HepG2 (cell line): ENCODE measurements around the gene MC1R. TPM values are rescaled to one million over a fixed set of nuclear protein-coding genes. Genes with fewer than 3 reads are reported as not detected.

Experiments used
- ATAC-seq: fragments of 200-7000 bp; cut with Tn5 transposase; 3 replicates; pipeline ENCODE4 v1.9.1; 2020; ENCODE audit warnings: mild to moderate bottlenecking, moderate library complexity
- BruUV-seq: library from RNA; stranded (reverse); fragments of 400-500 nt; replicated peaks from 2 replicates; lab custom pipeline; 2021; lab: Mats Ljungman, UMichigan
- CTCF ChIA-PET: fragments of 300-600 bp; formaldehyde crosslinking; extraction: SDS; loops from one replicate; lab custom pipeline; 2021; ENCODE audit warnings: low total read pairs, inconsistent platforms, low intra/inter-chr PET ratio; lab: Yijun Ruan, JAX
- POLR2A ChIA-PET: fragments of 350-600 bp; sonication (Branson Sonifier 250); formaldehyde crosslinking; loops from one replicate; lab custom pipeline; 2020; ENCODE audit warnings: antibody characterized with exemption, inconsistent platforms; lab: Yijun Ruan, JAX
- DNase-seq: peaks from one replicate; pipeline ENCODE4 v3.0.0-alpha.2; 2015; ENCODE audit warnings: low spot score
- FAIRE-seq: peaks from 3 replicates; lab custom pipeline; 2011; peaks lifted over from hg19 to GRCh38; lab: Jason Lieb, UNC
- H2AFZ ChIP-seq: one replicate; pipeline ENCODE4 v1.6.1; 2011; ENCODE audit warnings: low read length, inconsistent platforms
- H3K27ac ChIP-seq: fragments of 300-600 bp; 3 replicates; pipeline ENCODE4 v1.8.0; 2011; ENCODE audit warnings: mixed run types, mild to moderate bottlenecking, mixed read lengths, low read length, inconsistent platforms; ENCODE audit not compliant: insufficient read depth; ENCODE audit errors: extremely low read length
- H3K27me3 ChIP-seq, 2 experiments: fragments of 200-600 bp in 1 of 2; 2 replicates in 1 of 2; 3 replicates in 1 of 2; pipeline versions ENCODE4 v1.6.0 to v1.8.0; 2011; ENCODE audit warnings: low read length in 2 of 2, mild to moderate bottlenecking in 2 of 2, moderate library complexity in 2 of 2, inconsistent platforms in 1 of 2; ENCODE audit not compliant: insufficient read depth in 2 of 2, control insufficient read depth in 1 of 2
- H3K36me3 ChIP-seq, 2 experiments: fragments of 200-600 bp in 1 of 2; replicated peaks in 1 of 2; 2 replicates in 1 of 2; 3 replicates in 1 of 2; pipeline versions ENCODE4 v1.5.1 to v1.8.0; 2011; ENCODE audit warnings: low read length in 2 of 2, inconsistent platforms in 1 of 2; ENCODE audit not compliant: insufficient read depth in 2 of 2, control insufficient read depth in 1 of 2
- H3K4me1 ChIP-seq: 2 replicates; pipeline ENCODE4 v1.5.1; 2012; ENCODE audit warnings: low read length, inconsistent platforms; ENCODE audit not compliant: insufficient read depth
- H3K4me2 ChIP-seq: 2 replicates; pipeline ENCODE4 v1.6.0; 2011; ENCODE audit warnings: low read depth, low read length, inconsistent platforms
- H3K4me3 ChIP-seq, 3 experiments: fragments of 200-600 bp in 1 of 3; sonication (generic), shearing (Covaris generic) in 1 of 3; replicated peaks in 1 of 3; 2 replicates each; pipeline ENCODE4 v1.5.1; 2011 to 2016; ENCODE audit warnings: low read length in 3 of 3, inconsistent platforms in 2 of 3, low read depth in 2 of 3, mild to moderate bottlenecking in 2 of 3, control low read depth in 1 of 3, mixed read lengths in 1 of 3; ENCODE audit not compliant: insufficient read depth in 1 of 3
- H3K79me2 ChIP-seq: one replicate; pipeline ENCODE4 v1.6.1; 2011; ENCODE audit warnings: low read length, inconsistent platforms; ENCODE audit not compliant: insufficient read depth
- H3K9ac ChIP-seq: 2 replicates; pipeline ENCODE4 v1.6.0; 2011; ENCODE audit warnings: mild to moderate bottlenecking, low read depth, low read length, inconsistent platforms; ENCODE audit not compliant: insufficient read depth
- H3K9me3 ChIP-seq: 2 replicates; pipeline ENCODE4 v1.5.1; 2012; ENCODE audit warnings: mild to moderate bottlenecking, low read length
- H4K20me1 ChIP-seq: 2 replicates; pipeline ENCODE4 v1.6.0; 2011; ENCODE audit warnings: inconsistent platforms, mild to moderate bottlenecking, low read length, moderate library complexity; ENCODE audit not compliant: insufficient read depth
- MAFG ChIP-seq: sonication (generic); formaldehyde crosslinking; IDR thresholded peaks from 2 replicates; pipeline ENCODE4 v1.5.1; 2020; ENCODE audit warnings: mild to moderate bottlenecking, missing genetic modification reagents
- MLLT10 ChIP-seq: sonication (generic); formaldehyde crosslinking; IDR thresholded peaks from 2 replicates; pipeline ENCODE4 v1.4.0; 2020; ENCODE audit warnings: missing genetic modification reagents
- NFAT5 ChIP-seq: sonication (generic); formaldehyde crosslinking; IDR thresholded peaks from 2 replicates; pipeline ENCODE4 v1.4.0; 2020; ENCODE audit warnings: missing genetic modification reagents
- SALL1 ChIP-seq: sonication (generic); formaldehyde crosslinking; IDR thresholded peaks from 2 replicates; pipeline ENCODE4 v1.8.0; 2022; ENCODE audit warnings: mild to moderate bottlenecking, missing genetic modification reagents
- THAP11 ChIP-seq: IDR thresholded peaks from 2 replicates; pipeline ENCODE4 v1.6.1; 2016; ENCODE audit warnings: missing biosample characterization, missing genetic modification reagents
- USF2 ChIP-seq, 2 experiments: sonication (generic) in 1 of 2; formaldehyde crosslinking in 1 of 2; IDR thresholded peaks; 2 replicates each; pipeline versions ENCODE4 v1.5.1 to v1.6.1; 2011 to 2020; ENCODE audit warnings: borderline replicate concordance in 1 of 2, low read depth in 1 of 2, low read length in 1 of 2, mild to moderate bottlenecking in 1 of 2, missing genetic modification reagents in 1 of 2, moderate library complexity in 1 of 2
- ZC3H13 ChIP-seq: sonication (generic); formaldehyde crosslinking; IDR thresholded peaks from 2 replicates; pipeline ENCODE4 v1.8.1; 2023; ENCODE audit warnings: mild to moderate bottlenecking, missing genetic modification reagents, moderate library complexity
- ZNF224 ChIP-seq: sonication (generic); formaldehyde crosslinking; IDR thresholded peaks from 2 replicates; pipeline ENCODE4 v1.5.0; 2020; ENCODE audit warnings: mild to moderate bottlenecking, missing genetic modification reagents
- ZNF546 ChIP-seq: sonication (generic); formaldehyde crosslinking; conservative IDR thresholded peaks from 2 replicates; pipeline ENCODE4 v1.8.1; 2023; ENCODE audit warnings: mild to moderate bottlenecking, missing genetic modification reagents
- ZNF709 ChIP-seq: sonication (generic); formaldehyde crosslinking; IDR thresholded peaks from 2 replicates; pipeline ENCODE4 v1.5.0; 2020; ENCODE audit warnings: mild to moderate bottlenecking, missing genetic modification reagents
- ZNF790 ChIP-seq: sonication (generic); formaldehyde crosslinking; IDR thresholded peaks from 2 replicates; pipeline ENCODE4 v1.8.0; 2022; ENCODE audit warnings: missing genetic modification reagents, mild to moderate bottlenecking, borderline replicate concordance
- WGBS: methylation state at CpG from one replicate; pipeline ENCODE4 v1.1.6; 2017; ENCODE audit warnings: low lambda C conversion rate; 5-methylcytosine and 5-hydroxymethylcytosine counted together
- in situ Hi-C: cut with HindIII; loops from 2 replicates; pipeline ENCODE4 v1.10.0; 2017; ENCODE audit warnings: low pct_unique_long_range_greater_than_20kb; ENCODE audit not compliant: extremely low pct_ligation_motif_present
- intact Hi-C: fragments of 100-400 bp; cut with micrococcal nuclease; formaldehyde crosslinking; loops from one replicate; pipeline ENCODE4 v1.10.0; 2022; ENCODE audit not compliant: unreplicated experiment
- polyA plus RNA-seq, 8 experiments: library from polyadenylated mRNA; depleted of rRNA in 3 of 8; stranded (reverse) in 7 of 8; unstranded in 1 of 8; fragments of >200 nt; fragmentation: Illumina TruSeq in 4 of 8; extraction: Trizol in 4 of 8; gene quantifications; 2 replicates each; pipeline versions ENCODE4 v1.2.1 to v1.2.3, GENCODE V29; 2011 to 2016; ENCODE audit warnings: low read depth in 4 of 8, missing spikeins in 1 of 8, mixed read lengths in 1 of 8; ENCODE audit not compliant: insufficient read depth in 1 of 8
- total RNA-seq, 5 experiments: library from RNA; depleted of rRNA; stranded (reverse); fragments of >200 nt; fragmentation: Illumina TruSeq; extraction: Trizol; gene quantifications; 2 replicates each; pipeline ENCODE4 v1.2.3, GENCODE V29; 2016; ENCODE audit warnings: low read depth in 1 of 5

Gene MC1R
- total and polyA plus RNA-seq, 2 of the 13 experiments (the other 11 are each of a cell fraction or from before 2014, with no cell fraction given), result 9.1 to 14.8 TPM

GRCh38 chr16:89936981-89937380, 18.3 kb downstream of the MC1R start (continued):
- TF ChIP-seq NFAT5, result no peak
- no peak for TF ChIP-seq ZNF790
- TF ChIP-seq ZC3H13 (CRISPR knock-in tag), result no peak
- TF ChIP-seq ZNF709 (CRISPR knock-in tag), result no peak
- no peak for TF ChIP-seq ZNF546

GRCh38 chr16:89938175-89938885, 19.7 kb downstream of the MC1R start:
- BruUV-seq, result no TSS peak
- POLR2A ChIA-PET, result interaction anchor here (0.8 to 9.0 kb wide), 3 partner anchors 10 to 20 kb away, joined by 3 to 86 read pairs (median 9); partner anchors contain the start of genes DEF8, MC1R and TUBB3
- H2AFZ ChIP-seq, result no peak overlapping the region
- peaks cover 10 to 13% of the 10 kb centered on the region in 2 experiments; a peak in 4 of 5 replicates for H3K36me3 ChIP-seq
- peaks cover 0 to 30% of the 10 kb centered on the region in 2 experiments; a peak in 4 of 5 replicates for H3K27me3 ChIP-seq
- H4K20me1 ChIP-seq, result no peaks in the 10 kb centered on the region; the same call in 1 of the 2 replicates
- H3K9me3 ChIP-seq, result no peaks in the 10 kb centered on the region
- in situ Hi-C loops (no loop called here), intact Hi-C loops (no loop called here)
- FAIRE-seq, result no peak
- H3K9ac ChIP-seq, result 0 out of 2 replicates have a peak overlapping the region, but pooled peaks have one; percentile 31
- H3K4me2 ChIP-seq, result peak overlapping the region; percentile 62
- peak; percentile 12 for ATAC-seq
- H3K4me3 ChIP-seq, result peak overlapping the region in 1 of 3 experiments; percentile 47; a peak in 1 of 6 replicates
- H3K79me2 ChIP-seq, result no peaks in the 10 kb centered on the region
- CTCF ChIA-PET, result no interaction called here
- WGBS, result 44% methylated on average over 21 of the region's 21 CpGs
- peaks cover 25% of the 10 kb centered on the region for H3K4me1 ChIP-seq
- no peak overlapping the region for H3K27ac ChIP-seq
- no peak for DNase-seq
- TF ChIP-seq THAP11 (CRISPR knock-in tag) (0 out of 2 replicates have a peak, but pooled peaks have one; percentile 2), SALL1 (CRISPR knock-in tag) (0 out of 2 replicates have a peak, but pooled peaks have one; percentile 10), MAFG (CRISPR knock-in tag) (no peak), ZNF224 (CRISPR knock-in tag) (no peak), MLLT10 (CRISPR knock-in tag) (no peak), USF2 (IDR thresholded peaks at IDR 0.05; ENCODE audit: low read depth, low read length) (no peak), USF2 (CRISPR knock-in tag; IDR thresholded peaks at IDR 0.05; ENCODE audit: borderline replicate concordance) (peak; percentile 69; the same call in 1 of the 2 replicates)
